NT2/D1 (cell line): ENCODE measurements around the gene ENC1.

Experiments used
- DNase-seq: peaks from one replicate; pipeline ENCODE4 v3.0.0-alpha.2; 2011; ENCODE audit warnings: low read depth, low spot score
- H3K27me3 ChIP-seq: 2 replicates; pipeline ENCODE4 v1.6.0; 2011; ENCODE audit warnings: mild to moderate bottlenecking; ENCODE audit not compliant: insufficient read length, insufficient read depth
- H3K36me3 ChIP-seq: 2 replicates; pipeline ENCODE4 v1.6.1; 2011; ENCODE audit warnings: mild to moderate bottlenecking, low read length, mixed read lengths; ENCODE audit not compliant: insufficient read depth, insufficient read length
- H3K4me1 ChIP-seq: 2 replicates; pipeline ENCODE4 v1.5.1; 2011; ENCODE audit not compliant: insufficient read depth, insufficient read length
- H3K4me3 ChIP-seq: 2 replicates; pipeline ENCODE4 v1.5.1; 2011; ENCODE audit warnings: low read depth; ENCODE audit not compliant: insufficient read length
- H3K9ac ChIP-seq: 2 replicates; pipeline ENCODE4 v1.6.0; 2011; ENCODE audit warnings: low read depth; ENCODE audit not compliant: insufficient read length
- H3K9me3 ChIP-seq: 2 replicates; pipeline ENCODE4 v1.5.1; 2011; ENCODE audit warnings: mild to moderate bottlenecking, low read length; ENCODE audit not compliant: insufficient read depth
- SUZ12 ChIP-seq: IDR thresholded peaks from 2 replicates; pipeline ENCODE4 v1.6.1; 2011; ENCODE audit not compliant: insufficient read length, insufficient read depth; ENCODE audit errors: extremely low read depth
- YY1 ChIP-seq: IDR thresholded peaks from 2 replicates; pipeline ENCODE4 v1.6.1; 2011; ENCODE audit not compliant: insufficient read length, insufficient read depth
- ZNF274 ChIP-seq: IDR thresholded peaks from 2 replicates; pipeline ENCODE4 v1.6.1; 2011; ENCODE audit warnings: mild to moderate bottlenecking, low read depth, low read length

Gene ENC1

DNA sequence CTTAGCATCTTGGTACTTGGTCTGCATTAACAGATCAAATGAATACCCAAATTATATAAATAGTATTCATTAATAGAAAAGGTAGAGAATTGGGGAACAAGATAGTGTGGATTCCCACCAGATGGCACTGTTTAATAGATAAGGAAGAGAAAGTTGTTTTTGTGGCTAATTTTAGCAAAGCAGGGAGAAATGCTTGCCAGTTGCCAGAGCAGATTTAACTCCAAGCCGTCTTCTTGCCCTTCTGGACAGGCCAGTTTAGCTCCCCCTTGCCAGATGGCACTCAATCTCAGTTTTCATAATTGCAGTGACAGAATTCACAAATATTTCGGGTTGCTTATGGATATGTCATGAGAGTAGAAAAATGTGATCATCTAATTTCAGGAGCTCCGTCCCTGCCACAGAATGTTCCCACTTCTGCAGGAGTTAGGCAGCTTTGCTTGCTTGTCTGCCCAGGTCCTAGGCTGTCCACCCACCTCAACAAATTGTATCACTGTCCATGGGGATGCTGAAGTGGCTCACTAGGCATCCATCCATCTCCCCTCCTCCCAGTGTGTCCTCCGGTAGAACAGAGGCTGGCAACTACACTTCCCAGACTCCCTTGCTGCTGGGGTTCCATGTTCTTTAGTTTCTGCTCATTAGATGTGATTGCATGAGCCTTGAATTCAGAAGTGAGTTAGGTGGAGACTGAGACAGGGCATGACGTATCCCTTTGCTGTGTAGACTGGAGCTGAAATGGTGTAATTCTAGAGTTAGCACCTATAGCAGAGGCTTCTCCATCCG lies 32.7 kb upstream of the ENC1 start:
- TF ChIP-seq YY1, result peak; percentile 24
- no peak for TF ChIP-seq SUZ12
- Histone ChIP-seq H3K4me3 (no peak overlapping the region), H3K9ac (no peak overlapping the region), H3K9me3 (peaks cover 13% of the 10 kb centered on the region; the same call in 1 of the 2 replicates), H3K27me3 (no peaks in the 10 kb centered on the region), H3K36me3 (no peaks in the 10 kb centered on the region), H3K4me1 (no peaks in the 10 kb centered on the region)
- no peak for DNase-seq

DNA sequence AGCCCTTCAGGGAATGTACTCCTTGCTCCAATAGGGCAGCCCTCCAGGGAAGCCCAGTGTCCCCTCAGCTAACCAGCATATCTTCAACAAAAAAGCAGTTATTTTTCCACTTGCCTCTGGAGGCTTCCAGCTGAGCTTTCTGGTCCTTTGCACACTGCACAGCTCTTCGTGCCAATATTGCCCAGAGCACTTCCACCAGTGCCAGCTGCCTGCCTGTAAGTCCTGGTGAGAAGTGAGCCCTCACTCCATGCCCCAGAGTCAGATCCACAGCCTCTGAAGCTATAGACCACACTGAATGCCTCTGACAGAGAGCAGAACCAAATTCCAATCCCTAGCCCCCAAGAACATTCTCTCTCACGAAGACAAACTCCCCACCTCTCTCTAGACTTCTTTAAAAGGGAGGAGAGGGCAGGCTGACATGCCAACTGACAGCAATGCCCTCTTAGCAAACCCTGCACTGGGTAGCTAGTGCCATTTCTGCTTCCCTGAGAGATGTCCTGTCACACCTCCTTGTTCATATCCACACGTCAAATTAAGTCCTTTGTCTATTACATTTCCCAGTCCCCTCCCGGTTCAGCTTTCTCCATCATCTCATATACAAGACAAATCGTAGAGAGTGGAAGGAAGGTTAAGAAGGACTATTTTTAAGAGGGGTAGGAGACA lies 31.8 kb upstream of the ENC1 start:
- no peak for DNase-seq
- Histone ChIP-seq H3K9ac (no peak overlapping the region), H3K9me3 (peaks cover 13% of the 10 kb centered on the region; the same call in 1 of the 2 replicates), H3K4me3 (no peak overlapping the region), H3K36me3 (no peaks in the 10 kb centered on the region), H3K27me3 (no peaks in the 10 kb centered on the region), H3K4me1 (no peaks in the 10 kb centered on the region)
- TF ChIP-seq ZNF274, result no peak
- TF ChIP-seq YY1, result no peak
- no peak for TF ChIP-seq SUZ12

DNA sequence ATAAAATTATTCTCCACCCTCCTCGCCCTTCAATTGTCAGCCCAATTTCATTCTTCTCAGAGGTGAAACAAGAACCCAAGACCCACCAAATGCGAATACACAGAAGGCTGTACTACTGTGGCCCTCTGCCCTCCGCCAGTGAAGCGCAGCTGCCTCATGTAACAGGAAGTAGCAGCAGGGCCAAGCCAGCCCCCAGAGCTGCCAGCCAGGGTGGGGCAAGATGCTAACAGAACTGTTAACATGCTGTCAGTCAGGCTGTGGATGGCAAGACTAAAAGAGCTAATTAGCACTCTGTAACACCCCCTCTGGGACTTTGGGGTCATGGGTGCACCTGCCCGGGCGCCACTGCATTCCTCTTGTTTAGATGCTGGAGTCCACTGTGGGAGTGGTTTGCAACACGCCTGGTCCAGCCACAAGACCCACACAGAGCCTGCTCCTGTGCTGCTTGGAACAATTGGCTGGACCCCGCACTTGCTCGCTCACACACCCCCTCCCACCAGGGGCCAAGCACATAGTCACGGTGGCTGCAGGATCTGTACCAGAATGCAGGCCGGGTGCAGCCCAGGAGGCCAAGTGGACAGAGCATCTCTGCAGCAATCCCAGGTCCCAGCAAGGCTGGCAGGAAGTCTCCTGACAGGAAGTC lies 30.0 kb upstream of the ENC1 start:
- Histone ChIP-seq H3K4me1 (no peaks in the 10 kb centered on the region), H3K4me3 (no peak overlapping the region), H3K36me3 (no peaks in the 10 kb centered on the region), H3K9me3 (peaks cover 13% of the 10 kb centered on the region; the same call in 1 of the 2 replicates), H3K27me3 (no peaks in the 10 kb centered on the region), H3K9ac (no peak overlapping the region)
- TF ChIP-seq YY1, result no peak
- no peak for TF ChIP-seq ZNF274
- no peak for TF ChIP-seq SUZ12
- DNase-seq, result no peak

DNA sequence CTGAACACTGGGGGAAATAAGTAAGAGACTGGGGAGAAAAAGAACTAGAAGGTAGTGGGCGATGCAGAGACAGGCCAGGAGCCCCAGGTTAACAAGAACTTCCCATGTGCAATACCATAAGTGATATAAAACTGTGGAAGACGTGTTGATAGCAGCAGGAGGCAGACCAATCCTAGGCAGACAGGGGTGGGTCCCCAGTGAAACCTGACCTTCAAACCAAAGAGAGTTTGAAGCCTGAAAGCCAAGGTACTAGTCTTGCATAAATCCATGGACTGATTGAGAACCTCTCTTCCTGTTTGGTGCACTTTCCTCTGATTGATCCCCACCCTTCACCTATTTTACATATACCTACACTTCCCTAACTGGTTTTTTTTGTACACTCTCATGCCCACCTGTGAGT lies 29.3 kb upstream of the ENC1 start:
- no peak overlapping the region for H3K4me3 ChIP-seq
- DNase-seq, result no peak
- no peaks in the 10 kb centered on the region for H3K36me3 ChIP-seq
- no peaks in the 10 kb centered on the region for H3K27me3 ChIP-seq
- H3K9ac ChIP-seq, result no peak overlapping the region
- peaks cover 13% of the 10 kb centered on the region; the same call in 1 of the 2 replicates for H3K9me3 ChIP-seq
- H3K4me1 ChIP-seq, result no peaks in the 10 kb centered on the region
- TF ChIP-seq SUZ12 (no peak), ZNF274 (no peak), YY1 (no peak)

DNA sequence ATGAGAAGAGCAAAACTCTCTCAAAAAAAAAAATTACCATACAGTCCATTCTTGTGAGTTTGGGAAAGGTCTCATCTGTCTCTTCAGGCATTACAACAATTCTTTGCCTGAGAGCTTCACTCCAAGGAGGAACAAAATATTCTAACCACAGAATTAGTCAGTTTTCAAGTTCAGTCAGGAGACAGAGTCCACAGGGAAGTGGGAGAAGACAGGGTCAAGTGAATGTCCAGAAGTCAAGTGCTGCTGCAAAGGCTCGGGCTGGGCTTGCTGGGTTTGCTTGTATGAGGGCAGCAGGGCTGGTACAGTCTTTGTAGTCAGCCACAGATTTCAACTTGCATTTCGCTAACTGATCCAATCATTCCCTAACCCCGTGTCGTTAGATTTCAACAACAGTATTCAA lies 26.9 kb upstream of the ENC1 start:
- H3K4me1 ChIP-seq, result no peaks in the 10 kb centered on the region
- H3K4me3 ChIP-seq, result no peak overlapping the region
- peaks cover 13% of the 10 kb centered on the region; the same call in 1 of the 2 replicates for H3K9me3 ChIP-seq
- no peaks in the 10 kb centered on the region for H3K27me3 ChIP-seq
- TF ChIP-seq ZNF274 (no peak), YY1 (no peak), SUZ12 (no peak)
- no peak overlapping the region for H3K9ac ChIP-seq
- DNase-seq, result no peak
- no peaks in the 10 kb centered on the region for H3K36me3 ChIP-seq

DNA sequence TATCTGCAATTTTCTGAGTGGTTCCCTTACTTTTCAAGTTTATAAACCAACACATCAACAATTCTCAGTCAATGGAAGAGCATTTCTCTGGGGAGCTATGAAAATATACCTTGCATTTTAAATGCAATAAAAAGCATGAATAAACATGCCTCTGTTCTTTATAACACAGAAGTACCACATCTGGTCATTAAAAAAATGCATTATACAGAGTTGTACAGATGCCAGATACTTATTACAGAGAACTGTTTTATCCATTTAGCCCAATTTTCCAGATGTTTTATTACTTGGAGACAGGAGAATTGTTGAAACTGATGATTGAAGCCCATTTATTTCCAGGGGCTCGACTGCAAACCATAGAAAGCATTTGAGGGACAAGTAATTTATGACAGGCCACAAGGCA lies 25.3 kb upstream of the ENC1 start:
- Histone ChIP-seq H3K4me3 (no peak overlapping the region), H3K9ac (no peak overlapping the region), H3K4me1 (no peaks in the 10 kb centered on the region), H3K27me3 (no peaks in the 10 kb centered on the region), H3K36me3 (no peaks in the 10 kb centered on the region), H3K9me3 (peaks cover 13% of the 10 kb centered on the region; the same call in 1 of the 2 replicates)
- TF ChIP-seq YY1, result no peak
- TF ChIP-seq ZNF274, result no peak
- DNase-seq, result no peak

DNA sequence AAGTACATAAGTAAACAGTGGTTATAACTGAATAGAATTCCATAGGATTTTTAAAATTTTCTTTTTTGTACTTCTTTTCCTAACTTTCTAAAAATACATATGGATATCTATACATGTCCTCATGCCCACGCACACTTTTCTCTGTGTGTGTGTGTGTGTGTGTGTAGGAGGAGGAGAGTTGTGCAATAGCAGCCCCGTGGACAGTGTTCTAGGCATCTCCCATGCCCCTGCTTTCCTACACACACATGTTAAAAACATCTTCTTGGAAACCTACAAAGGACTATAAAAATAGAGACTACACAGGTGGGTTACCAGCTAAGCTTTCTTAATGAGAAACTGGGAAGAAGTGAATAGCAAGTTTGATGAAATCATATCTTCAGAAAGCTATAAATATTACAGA lies 24.7 kb upstream of the ENC1 start:
- H3K4me3 ChIP-seq, result no peak overlapping the region
- DNase-seq, result no peak
- no peaks in the 10 kb centered on the region for H3K27me3 ChIP-seq
- TF ChIP-seq ZNF274 (no peak), YY1 (no peak), SUZ12 (no peak)
- no peak overlapping the region for H3K9ac ChIP-seq
- H3K4me1 ChIP-seq, result no peaks in the 10 kb centered on the region
- H3K9me3 ChIP-seq, result peaks cover 8% of the 10 kb centered on the region; the same call in 1 of the 2 replicates
- no peaks in the 10 kb centered on the region for H3K36me3 ChIP-seq
